ENCODE measurements around the gene KCNQ2.

The KCNQ2 gene

GRCh38 chr20:63440366-63440955 lies 32.0 kb downstream of the KCNQ2 start:
- Histone ChIP-seq H3K4me3 (ENCODE audit: low read length) (no peak overlapping the region), H3F3A (ENCODE audit: control insufficient read depth, insufficient read depth) (no peaks in the 10 kb centered on the region), H3K4me2 (ENCODE audit: low read length) (no peak overlapping the region), H4K20me1 (ENCODE audit: control insufficient read depth, insufficient read depth, low read depth, low read length) (no peaks in the 10 kb centered on the region), H3K27me3 (ENCODE audit: control insufficient read depth, low read length) (no peaks in the 10 kb centered on the region), H3K27ac (ENCODE audit: low read depth, low read length) (no peak overlapping the region), H3K36me3 (ENCODE audit: control insufficient read depth, low read length) (no peaks in the 10 kb centered on the region), H3K9me2 (replicated peaks; ENCODE audit: control insufficient read depth, low read length) (no peaks in the 10 kb centered on the region), H3K9me3 (ENCODE audit: control insufficient read depth, insufficient read depth, low read length) (peaks cover 32% of the 10 kb centered on the region; the same call in 1 of the 2 replicates), H3K79me2 (ENCODE audit: control insufficient read depth, low read length) (no peaks in the 10 kb centered on the region), H3K4me1 (ENCODE audit: control insufficient read depth, low read length) (no peaks in the 10 kb centered on the region)
- no peak for TF ChIP-seq EZH2phosphoT487 (IDR thresholded peaks at IDR 0.05; ENCODE audit: borderline replicate concordance, low read length)
- TF ChIP-seq CTCF (IDR thresholded peaks at IDR 0.05; ENCODE audit: low read depth, low read length, poor library complexity, severe bottlenecking): no peak

- H3K36me3 ChIP-seq (ENCODE audit: control insufficient read depth, low read length): no peaks in the 10 kb centered on the region
- no peaks in the 10 kb centered on the region for H3K79me2 ChIP-seq (ENCODE audit: control insufficient read depth, low read length)
- H3K4me1 ChIP-seq (ENCODE audit: control insufficient read depth, low read length): peaks cover under 1% of the 10 kb centered on the region
- H3K9me2 ChIP-seq (replicated peaks; ENCODE audit: control insufficient read depth, low read length): no peaks in the 10 kb centered on the region
- H3K27ac ChIP-seq (ENCODE audit: low read depth, low read length): no peak overlapping the region
- H3K4me3 ChIP-seq (ENCODE audit: low read length): no peak overlapping the region
- no peak overlapping the region for H3K4me2 ChIP-seq (ENCODE audit: low read length)
- peaks cover 26% of the 10 kb centered on the region; the same call in 1 of the 2 replicates for H3K9me3 ChIP-seq (ENCODE audit: control insufficient read depth, insufficient read depth, low read length)
- TF ChIP-seq EZH2phosphoT487 (IDR thresholded peaks at IDR 0.05; ENCODE audit: borderline replicate concordance, low read length) (no peak), CTCF (IDR thresholded peaks at IDR 0.05; ENCODE audit: low read depth, low read length, poor library complexity, severe bottlenecking) (no peak)
- H4K20me1 ChIP-seq (ENCODE audit: control insufficient read depth, insufficient read depth, low read depth, low read length): no peaks in the 10 kb centered on the region
- no peaks in the 10 kb centered on the region for H3F3A ChIP-seq (ENCODE audit: control insufficient read depth, insufficient read depth)
- no peaks in the 10 kb centered on the region for H3K27me3 ChIP-seq (ENCODE audit: control insufficient read depth, low read length)
Observed at GRCh38 chr20:63439866-63440265, 32.6 kb downstream of the KCNQ2 start.

GRCh38 chr20:63438121-63438520 lies 34.3 kb downstream of the KCNQ2 start:
- Histone ChIP-seq H3K27ac (ENCODE audit: low read depth, low read length) (no peak overlapping the region), H3K4me2 (ENCODE audit: low read length) (no peak overlapping the region), H3K36me3 (ENCODE audit: control insufficient read depth, low read length) (no peaks in the 10 kb centered on the region), H3K4me3 (ENCODE audit: low read length) (no peak overlapping the region), H3F3A (ENCODE audit: control insufficient read depth, insufficient read depth) (peaks cover 4% of the 10 kb centered on the region; the same call in 1 of the 2 replicates), H3K9me3 (ENCODE audit: control insufficient read depth, insufficient read depth, low read length) (peaks cover 9% of the 10 kb centered on the region; the same call in 1 of the 2 replicates), H3K9me2 (replicated peaks; ENCODE audit: control insufficient read depth, low read length) (no peaks in the 10 kb centered on the region), H3K4me1 (ENCODE audit: control insufficient read depth, low read length) (peaks cover 5% of the 10 kb centered on the region), H4K20me1 (ENCODE audit: control insufficient read depth, insufficient read depth, low read depth, low read length) (no peaks in the 10 kb centered on the region), H3K27me3 (ENCODE audit: control insufficient read depth, low read length) (peaks cover 7% of the 10 kb centered on the region), H3K79me2 (ENCODE audit: control insufficient read depth, low read length) (no peaks in the 10 kb centered on the region)
- TF ChIP-seq EZH2phosphoT487 (IDR thresholded peaks at IDR 0.05; ENCODE audit: borderline replicate concordance, low read length) (no peak), CTCF (IDR thresholded peaks at IDR 0.05; ENCODE audit: low read depth, low read length, poor library complexity, severe bottlenecking) (no peak)
